MM.1S (cell line): ENCODE results near the gene RRP1.

Source experiments
- DNase-seq: peaks from one replicate; pipeline ENCODE4 v3.0.0-alpha.2; 2015
- H2AFZ ChIP-seq: fragments of 300-600 bp; sonication (generic); 2 replicates; pipeline ENCODE4 v1.6.0; 2016; ENCODE audit warnings: antibody characterized with exemption, low read length
- H3F3A ChIP-seq: fragments of 300-600 bp; sonication (generic); 2 replicates; pipeline ENCODE4 v1.6.1; 2016; ENCODE audit warnings: mild to moderate bottlenecking, antibody characterized with exemption, low read length, moderate library complexity, mixed read lengths; ENCODE audit not compliant: insufficient read depth
- H3K27ac ChIP-seq: fragments of 300-600 bp; sonication (generic); 2 replicates; pipeline ENCODE4 v1.5.1; 2016; ENCODE audit warnings: mild to moderate bottlenecking, low read length
- H3K27me3 ChIP-seq: fragments of 300-600 bp; sonication (generic); replicated peaks from 2 replicates; pipeline ENCODE4 v1.6.0; 2016; ENCODE audit warnings: low read length; ENCODE audit not compliant: insufficient read depth
- H3K36me3 ChIP-seq: fragments of 300-600 bp; sonication (generic); replicated peaks from 2 replicates; pipeline ENCODE4 v1.6.1; 2016; ENCODE audit warnings: mild to moderate bottlenecking, low read length, mixed read lengths; ENCODE audit not compliant: insufficient read depth
- H3K4me1 ChIP-seq: fragments of 300-600 bp; sonication (generic); 2 replicates; pipeline ENCODE4 v1.6.1; 2016; ENCODE audit warnings: low read length, mixed read lengths
- H3K4me2 ChIP-seq: fragments of 300-600 bp; sonication (generic); 2 replicates; pipeline ENCODE4 v1.6.0; 2016; ENCODE audit warnings: low read depth, low read length
- H3K4me3 ChIP-seq: fragments of 300-600 bp; sonication (generic); 2 replicates; pipeline ENCODE4 v1.5.1; 2016; ENCODE audit warnings: low read length, mixed read lengths
- H3K79me2 ChIP-seq: fragments of 300-600 bp; sonication (generic); 2 replicates; pipeline ENCODE4 v1.6.1; 2016; ENCODE audit warnings: mixed run types, low read length, mixed read lengths
- H3K9ac ChIP-seq: fragments of 300-600 bp; sonication (generic); 2 replicates; pipeline ENCODE4 v1.6.1; 2016; ENCODE audit warnings: low read length, mixed read lengths
- H3K9me2 ChIP-seq: fragments of 300-600 bp; sonication (generic); replicated peaks from 2 replicates; pipeline ENCODE4 v1.6.1; 2016; ENCODE audit warnings: mild to moderate bottlenecking, low read length, mixed read lengths; ENCODE audit not compliant: insufficient read depth
- H3K9me3 ChIP-seq: fragments of 300-600 bp; sonication (generic); replicated peaks from 2 replicates; pipeline ENCODE4 v1.6.1; 2016; ENCODE audit warnings: mild to moderate bottlenecking, low read length, mixed read lengths; ENCODE audit not compliant: insufficient read depth
- H4K20me1 ChIP-seq: fragments of 300-600 bp; sonication (generic); 2 replicates; pipeline ENCODE4 v1.6.1; 2016; ENCODE audit warnings: mild to moderate bottlenecking, low read length, moderate library complexity, mixed read lengths; ENCODE audit not compliant: insufficient read depth
- CTCF ChIP-seq: fragments of 300-600 bp; sonication (generic); IDR thresholded peaks from 2 replicates; pipeline ENCODE4 v1.5.1; 2016; ENCODE audit warnings: antibody characterized with exemption, low read length, mixed read lengths
- EZH2 ChIP-seq: fragments of 300-600 bp; sonication (generic); optimal IDR thresholded peaks from 2 replicates; pipeline ENCODE3; 2017; ENCODE audit warnings: low read depth, mild to moderate bottlenecking, antibody characterized with exemption, low read length, mixed read lengths
- EZH2phosphoT487 ChIP-seq: fragments of 300-600 bp; sonication (generic); IDR thresholded peaks from 2 replicates; pipeline ENCODE4 v1.6.1; 2018; ENCODE audit warnings: antibody characterized with exemption, low read length

RRP1 gene

GRCh38 chr21:43792406-43792805, 3.0 kb downstream of the RRP1 start:
- Histone ChIP-seq H3K27ac (no peak overlapping the region), H3K4me2 (no peak overlapping the region), H4K20me1 (peaks cover 3% of the 10 kb centered on the region; the same call in 1 of the 2 replicates), H3K4me3 (no peak overlapping the region), H3K79me2 (peaks cover 81% of the 10 kb centered on the region), H3K9me2 (no peaks in the 10 kb centered on the region), H3K9me3 (no peaks in the 10 kb centered on the region), H3F3A (peaks cover 6% of the 10 kb centered on the region), H2AFZ (no peak overlapping the region), H3K36me3 (peaks cover 46% of the 10 kb centered on the region), H3K9ac (no peak overlapping the region), H3K27me3 (no peaks in the 10 kb centered on the region), H3K4me1 (peaks cover 14% of the 10 kb centered on the region)
- no peak for TF ChIP-seq EZH2phosphoT487
- DNase-seq = no peak

- no peak overlapping the region for H3K27ac ChIP-seq
- H3F3A ChIP-seq = peaks cover 6% of the 10 kb centered on the region
- TF ChIP-seq CTCF (no peak), EZH2 (no peak), EZH2phosphoT487 (no peak)
- H3K9me2 ChIP-seq = no peaks in the 10 kb centered on the region
- H3K4me3 ChIP-seq = no peak overlapping the region
- H3K79me2 ChIP-seq = peaks cover 88% of the 10 kb centered on the region
- H3K4me1 ChIP-seq = peaks cover 14% of the 10 kb centered on the region
- H2AFZ ChIP-seq = no peak overlapping the region
- H3K36me3 ChIP-seq = peaks cover 46% of the 10 kb centered on the region
- H3K4me2 ChIP-seq = no peak overlapping the region
- H3K9ac ChIP-seq = no peak overlapping the region
- DNase-seq = no peak
- no peaks in the 10 kb centered on the region for H3K9me3 ChIP-seq
- H4K20me1 ChIP-seq = peaks cover 3% of the 10 kb centered on the region; the same call in 1 of the 2 replicates
- no peaks in the 10 kb centered on the region for H3K27me3 ChIP-seq
These were observed 3.9 kb downstream of the RRP1 start for GRCh38 chr21:43793243-43793642.

GRCh38 chr21:43794311-43794710, 4.9 kb downstream of the RRP1 start:
- no peak overlapping the region for H3K4me3 ChIP-seq
- H3K4me2 ChIP-seq = no peak overlapping the region
- no peaks in the 10 kb centered on the region for H3K9me3 ChIP-seq
- no peak overlapping the region for H3K27ac ChIP-seq
- peaks cover 3% of the 10 kb centered on the region; the same call in 1 of the 2 replicates for H4K20me1 ChIP-seq
- H3K9me2 ChIP-seq = no peaks in the 10 kb centered on the region
- H3K9ac ChIP-seq = no peak overlapping the region
- peaks cover 11% of the 10 kb centered on the region for H3K4me1 ChIP-seq
- DNase-seq = no peak
- H3K79me2 ChIP-seq = peaks cover 96% of the 10 kb centered on the region
- no peaks in the 10 kb centered on the region for H3K27me3 ChIP-seq
- no peak for TF ChIP-seq EZH2
- H3K36me3 ChIP-seq = peaks cover 51% of the 10 kb centered on the region
- no peaks in the 10 kb centered on the region for H3F3A ChIP-seq
- no peak overlapping the region for H2AFZ ChIP-seq

GRCh38 chr21:43794857-43795256, 5.5 kb downstream of the RRP1 start:
- Histone ChIP-seq H3F3A (no peaks in the 10 kb centered on the region), H3K27me3 (no peaks in the 10 kb centered on the region), H3K27ac (no peak overlapping the region), H3K36me3 (peaks cover 54% of the 10 kb centered on the region), H3K9ac (no peak overlapping the region), H3K79me2 (peaks cover 93% of the 10 kb centered on the region), H3K4me1 (peaks cover 11% of the 10 kb centered on the region), H3K9me3 (no peaks in the 10 kb centered on the region), H4K20me1 (peaks cover 3% of the 10 kb centered on the region; the same call in 1 of the 2 replicates), H2AFZ (no peak overlapping the region), H3K4me2 (no peak overlapping the region), H3K4me3 (no peak overlapping the region), H3K9me2 (no peaks in the 10 kb centered on the region)
- DNase-seq = no peak
- TF ChIP-seq EZH2 (no peak), CTCF (no peak), EZH2phosphoT487 (no peak)
